Measurements from ENCODE around the gene UBE2E2. TPM values are rescaled to one million over a fixed set of nuclear protein-coding genes. Genes with fewer than 3 reads are reported as not detected.

Gene UBE2E2
- total and polyA plus RNA-seq, 2 of the 13 experiments (the other 11 are each of a cell fraction or from before 2014, with no cell fraction given): 0.77 to 1.5 TPM

GRCh38 chr3:23209747-23210487, 6.8 kb downstream of the UBE2E2 start (continued):
- TF ChIP-seq PTBP1 (IDR thresholded peaks at IDR 0.05; ENCODE audit: low read depth, low read length, poor library complexity, severe bottlenecking) (no peak), HNRNPUL1 (IDR thresholded peaks at IDR 0.05; ENCODE audit: low read depth, low read length) (no peak), POLR2AphosphoS2 (IDR thresholded peaks at IDR 0.05; ENCODE audit: low read depth, low read length) (no peak), CREM (IDR thresholded peaks at IDR 0.05) (no peak), CREM (CRISPR knock-in tag; IDR thresholded peaks at IDR 0.05) (no peak), NFKBIZ (CRISPR knock-in tag; IDR thresholded peaks at IDR 0.05) (no peak), ATRX (CRISPR knock-in tag; IDR thresholded peaks at IDR 0.05; ENCODE audit: borderline replicate concordance) (no peak), ZNF24 (IDR thresholded peaks at IDR 0.05) (no peak)

GRCh38 chr3:23213813-23214212, 10.7 kb downstream of the UBE2E2 start:
- POLR2A ChIA-PET: no interaction called here
- DNase-seq (ENCODE audit: low spot score) (no peak), FAIRE-seq (no peak), ATAC-seq (no peak)
- H3K36me3 ChIP-seq (replicated peaks in 1 of 2; ENCODE audit: control insufficient read depth in 1 of 2, insufficient read depth in 2 of 2, low read length in 2 of 2): no peaks in the 10 kb centered on the region
- no peaks in the 10 kb centered on the region for H3K27me3 ChIP-seq (ENCODE audit: control insufficient read depth in 1 of 2, insufficient read depth in 2 of 2, low read length in 2 of 2)
- H3K4me1 ChIP-seq (ENCODE audit: insufficient read depth, low read length): no peaks in the 10 kb centered on the region
- no peak overlapping the region for H3K4me2 ChIP-seq (ENCODE audit: low read depth, low read length)
- in situ Hi-C loops (cut with HindIII; ENCODE audit: extremely low pct_ligation_motif_present, low pct_unique_long_range_greater_than_20kb) (no loop called here), intact Hi-C loops (cut with micrococcal nuclease; ENCODE audit: unreplicated experiment) (no loop called here)
- no peaks in the 10 kb centered on the region for H4K20me1 ChIP-seq (ENCODE audit: insufficient read depth, low read length)
- TF ChIP-seq, protein P1, sequence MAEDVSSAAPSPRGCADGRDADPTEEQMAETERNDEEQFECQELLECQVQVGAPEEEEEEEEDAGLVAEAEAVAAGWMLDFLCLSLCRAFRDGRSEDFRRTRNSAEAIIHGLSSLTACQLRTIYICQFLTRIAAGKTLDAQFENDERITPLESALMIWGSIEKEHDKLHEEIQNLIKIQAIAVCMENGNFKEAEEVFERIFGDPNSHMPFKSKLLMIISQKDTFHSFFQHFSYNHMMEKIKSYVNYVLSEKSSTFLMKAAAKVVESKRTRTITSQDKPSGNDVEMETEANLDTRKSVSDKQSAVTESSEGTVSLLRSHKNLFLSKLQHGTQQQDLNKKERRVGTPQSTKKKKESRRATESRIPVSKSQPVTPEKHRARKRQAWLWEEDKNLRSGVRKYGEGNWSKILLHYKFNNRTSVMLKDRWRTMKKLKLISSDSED (CRISPR knock-in tag; IDR thresholded peaks at IDR 0.05): no peak
- TF ChIP-seq EEA1 (CRISPR knock-in tag; IDR thresholded peaks at IDR 0.05; ENCODE audit: borderline replicate concordance): no peak
- no peak for TF ChIP-seq ZNF558 (CRISPR knock-in tag; IDR thresholded peaks at IDR 0.05; ENCODE audit: borderline replicate concordance)
- no peak for TF ChIP-seq ZC3H13 (CRISPR knock-in tag; IDR thresholded peaks at IDR 0.05)
- no peak overlapping the region for H2AFZ ChIP-seq (ENCODE audit: low read length)
- CTCF ChIA-PET (ENCODE audit: low intra/inter-chr PET ratio, low total read pairs): no interaction called here
- no peak overlapping the region for H3K27ac ChIP-seq (ENCODE audit: extremely low read length, insufficient read depth, low read length)
- no TSS peak for BruUV-seq (replicated peaks)
- no peak overlapping the region for H3K4me3 ChIP-seq (replicated peaks in 1 of 3; ENCODE audit: insufficient read depth in 1 of 3, low read depth in 2 of 3, low read length in 3 of 3)
- 20% methylated on average over 2 of the region's 2 CpGs for WGBS (ENCODE audit: low lambda C conversion rate)
- H3K9ac ChIP-seq (ENCODE audit: insufficient read depth, low read depth, low read length): no peak overlapping the region
- H3K79me2 ChIP-seq (ENCODE audit: insufficient read depth, low read length): no peaks in the 10 kb centered on the region
- H3K9me3 ChIP-seq (ENCODE audit: low read length): no peaks in the 10 kb centered on the region

Data from HepG2 (cell line).